Islet of Langerhans (tissue), 1 donor: ENCODE data around the gene BMI1.
"Not testable (repeated sequence)": the region's sequence is repeated elsewhere in the genome, so short reads cannot be mapped to it uniquely, and the experiment has no call there.

ENCODE experiments used
- FAIRE-seq: peaks from one replicate; lab custom pipeline; 2011; peaks lifted over from hg19 to GRCh38; lab: Jason Lieb, UNC

BMI1 gene

GRCh38 chr10:22340329-22341189, 19.7 kb downstream of the BMI1 start:
- FAIRE-seq, result peak; percentile 97

- FAIRE-seq, result no peak
Measured at GRCh38 chr10:22341190-22341925, 20.5 kb downstream of the BMI1 start.

- FAIRE-seq, result no peak
Measured at GRCh38 chr10:22341926-22342196, 21.0 kb downstream of the BMI1 start.

- no peak for FAIRE-seq
Measured at GRCh38 chr10:22342421-22342820, 21.5 kb downstream of the BMI1 start.

GRCh38 chr10:22343731-22344130, 22.8 kb downstream of the BMI1 start:
- no peak for FAIRE-seq

- FAIRE-seq, result no peak
Measured at GRCh38 chr10:22344249-22344648, 23.4 kb downstream of the BMI1 start.

- FAIRE-seq, result no peak
Measured at GRCh38 chr10:22344781-22345300, 23.9 kb downstream of the BMI1 start.

GRCh38 chr10:22345301-22346095, 24.6 kb downstream of the BMI1 start, which contains the start of gene SPAG6:
TSS of gene SPAG6 (plus strand) at chr10:22345496. CDS start at chr10:22345612, 116 bp downstream.
- FAIRE-seq, result no peak

GRCh38 chr10:22346096-22346661, 25.3 kb downstream of the BMI1 start:
- no peak for FAIRE-seq

- FAIRE-seq, result no peak
Measured at GRCh38 chr10:22349755-22350154, 28.9 kb downstream of the BMI1 start.

- FAIRE-seq, result no peak
Measured at GRCh38 chr10:22351131-22351703, 30.3 kb downstream of the BMI1 start.

- FAIRE-seq, result no peak
Measured at GRCh38 chr10:22356324-22356873, 35.5 kb downstream of the BMI1 start.

GRCh38 chr10:22357770-22358169, 36.9 kb downstream of the BMI1 start:
- not testable (repeated sequence) for FAIRE-seq

GRCh38 chr10:22363305-22363704, 42.4 kb downstream of the BMI1 start:
- no peak for FAIRE-seq

- FAIRE-seq, result no peak
Measured at GRCh38 chr10:22364407-22365140, 43.7 kb downstream of the BMI1 start.

- FAIRE-seq, result no peak
Measured at GRCh38 chr10:22365233-22365632, 44.3 kb downstream of the BMI1 start.

GRCh38 chr10:22365644-22366434, 44.9 kb downstream of the BMI1 start:
- no peak for FAIRE-seq

- no peak for FAIRE-seq
Measured at GRCh38 chr10:22366435-22366703, 45.5 kb downstream of the BMI1 start.

- FAIRE-seq, result no peak
Measured at GRCh38 chr10:22366771-22367170, 45.9 kb downstream of the BMI1 start.

GRCh38 chr10:22367471-22367870, 46.6 kb downstream of the BMI1 start:
- FAIRE-seq, result no peak
